Fibroblast of peridontal ligament (primary cell): ENCODE results near the gene COG5.
A peak's percentile ranks its signal among the peaks of the same experiment; 100 is the strongest.

Experiments used
- DNase-seq: peaks from one replicate; pipeline ENCODE4 v3.0.0-alpha.2; 2010; ENCODE audit errors: extremely low read depth

The COG5 gene

DNA sequence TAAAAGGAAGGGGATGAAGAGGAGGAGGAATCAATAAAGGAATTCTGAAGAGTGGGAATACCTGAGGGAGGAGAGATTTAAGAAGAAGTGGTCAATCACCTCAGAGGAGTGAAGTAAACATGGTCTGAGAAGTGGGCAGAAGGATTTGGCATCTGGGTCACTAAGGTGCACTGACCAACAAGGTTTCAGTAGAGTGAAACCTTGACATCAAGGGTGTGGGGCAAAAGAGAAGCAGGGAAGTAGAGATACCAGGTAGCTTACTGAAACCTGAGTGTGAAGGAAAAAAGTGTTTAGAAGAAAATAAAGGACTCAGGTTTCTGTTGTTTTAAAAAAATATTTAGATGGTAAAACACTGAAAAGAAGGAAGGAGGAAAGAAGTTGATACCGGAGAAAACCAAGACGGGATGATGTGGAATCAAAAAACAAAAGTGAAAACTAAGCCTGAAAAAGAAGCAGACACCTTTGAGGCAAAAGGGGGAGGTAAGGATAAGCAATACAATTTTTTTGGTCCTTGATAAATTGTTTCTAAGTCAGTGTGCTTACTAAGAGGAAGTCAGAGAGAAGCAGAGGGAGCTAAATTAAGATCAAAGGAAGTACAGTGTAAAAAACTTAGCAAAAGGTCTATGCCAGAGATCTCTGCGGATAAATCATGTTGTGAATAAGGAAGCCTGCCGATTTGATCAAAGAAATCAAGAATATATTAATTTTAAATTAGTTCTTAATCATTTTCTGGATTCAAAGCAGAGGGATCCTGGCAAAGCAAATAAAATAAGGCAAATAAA lies 231.0 kb downstream of the COG5 start:
- no peak for DNase-seq

DNA sequence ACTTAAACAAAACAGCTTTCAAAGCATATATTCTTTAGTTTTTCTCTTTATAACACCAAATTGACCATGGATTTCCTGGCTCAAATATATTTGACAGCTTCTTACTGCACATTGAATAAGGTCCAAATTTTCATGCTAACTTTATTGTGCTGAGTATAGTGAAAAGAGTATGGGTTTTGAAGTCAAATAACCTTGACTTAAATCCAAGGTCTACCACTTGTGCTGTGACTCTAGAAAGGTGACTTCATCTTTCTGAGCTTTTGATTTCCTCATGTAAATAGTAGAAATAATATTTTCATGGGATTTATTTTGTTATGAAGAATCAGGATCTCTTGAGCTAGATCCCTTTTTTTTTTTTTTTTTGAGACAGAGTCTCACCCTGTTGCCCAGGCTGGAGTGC lies 233.2 kb downstream of the COG5 start:
- no peak for DNase-seq

DNA sequence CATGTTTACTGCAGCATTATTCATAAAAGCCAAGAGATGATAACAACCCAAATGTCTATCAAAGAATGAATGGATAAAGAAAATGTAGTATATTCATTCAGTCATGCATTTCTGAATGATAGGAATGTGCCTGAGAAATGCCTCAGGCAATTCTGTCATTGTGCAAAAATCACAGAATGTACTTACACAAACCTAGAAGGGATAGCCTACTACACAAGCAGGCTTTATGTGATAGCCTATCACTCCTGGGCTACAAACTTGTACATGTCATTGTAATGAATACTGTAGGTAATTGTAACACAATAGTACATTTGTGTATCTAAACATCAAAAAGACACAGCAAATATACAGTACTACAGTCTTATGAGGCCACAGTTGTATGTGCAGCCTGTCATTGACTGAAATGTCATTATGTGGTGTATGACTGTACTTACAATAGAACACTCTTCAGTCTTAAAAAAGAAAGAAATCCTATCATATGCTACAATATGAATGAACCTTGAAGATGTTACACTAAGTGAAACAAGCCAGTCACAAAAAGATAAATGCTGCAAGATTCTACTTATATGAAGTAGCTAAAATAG lies 235.6 kb downstream of the COG5 start:
- peak; percentile 30 for DNase-seq

DNA sequence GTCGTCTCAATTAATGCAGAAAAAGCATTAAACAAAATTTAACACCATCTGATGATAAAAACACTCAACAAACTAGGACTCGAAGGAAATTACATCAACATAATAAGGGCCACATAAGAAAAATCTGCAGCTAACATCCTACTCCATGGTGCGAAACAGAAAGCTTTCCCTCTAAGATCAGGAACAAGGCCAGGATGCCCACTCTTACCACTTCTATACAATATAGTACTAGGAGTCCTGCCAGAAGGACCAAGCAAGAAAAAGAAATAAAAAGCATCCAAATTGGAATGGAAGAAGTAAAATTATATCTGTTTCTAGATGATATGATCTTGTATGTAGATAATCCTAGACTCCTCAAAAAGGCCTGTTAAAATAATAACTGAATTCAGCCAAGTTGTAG lies 237.7 kb downstream of the COG5 start:
- DNase-seq = no peak

DNA sequence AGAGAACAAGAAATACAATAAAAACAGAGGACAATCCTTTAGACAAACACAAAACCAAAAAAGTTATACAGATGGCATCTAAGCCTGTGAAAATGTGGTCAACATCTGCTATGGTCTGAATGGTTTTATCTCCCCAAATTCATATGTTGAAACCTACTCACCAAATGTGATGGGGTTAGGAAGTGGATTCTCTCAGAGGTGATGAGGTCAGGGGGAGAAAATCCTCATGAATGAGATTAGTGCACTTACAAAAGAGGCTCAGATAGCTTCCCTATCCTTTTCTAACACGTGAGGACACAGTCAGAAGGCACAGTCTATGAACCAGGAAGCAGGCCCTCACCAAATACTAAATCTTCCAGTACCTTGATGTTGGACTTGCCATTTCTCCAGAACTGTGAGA lies 241.7 kb downstream of the COG5 start:
- no peak for DNase-seq

DNA sequence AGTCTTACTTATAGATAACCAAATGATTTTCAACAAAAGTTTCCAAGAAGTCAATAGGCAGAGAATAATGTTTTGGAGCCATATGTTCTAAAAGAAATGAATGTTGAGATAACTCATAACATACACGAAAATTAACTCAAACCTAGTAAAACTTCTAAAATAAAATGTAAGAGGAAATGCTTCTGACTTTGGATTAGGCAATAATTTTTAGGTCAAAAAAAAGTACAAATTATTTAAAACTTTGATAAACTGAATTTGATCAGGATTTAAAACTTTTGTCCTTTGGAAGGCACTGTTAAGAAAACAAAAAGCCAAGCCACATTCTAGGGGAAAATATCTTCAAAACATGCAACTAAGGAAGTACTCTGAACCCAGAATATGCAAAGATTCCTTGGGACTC lies 242.1 kb downstream of the COG5 start:
- no peak for DNase-seq

DNA sequence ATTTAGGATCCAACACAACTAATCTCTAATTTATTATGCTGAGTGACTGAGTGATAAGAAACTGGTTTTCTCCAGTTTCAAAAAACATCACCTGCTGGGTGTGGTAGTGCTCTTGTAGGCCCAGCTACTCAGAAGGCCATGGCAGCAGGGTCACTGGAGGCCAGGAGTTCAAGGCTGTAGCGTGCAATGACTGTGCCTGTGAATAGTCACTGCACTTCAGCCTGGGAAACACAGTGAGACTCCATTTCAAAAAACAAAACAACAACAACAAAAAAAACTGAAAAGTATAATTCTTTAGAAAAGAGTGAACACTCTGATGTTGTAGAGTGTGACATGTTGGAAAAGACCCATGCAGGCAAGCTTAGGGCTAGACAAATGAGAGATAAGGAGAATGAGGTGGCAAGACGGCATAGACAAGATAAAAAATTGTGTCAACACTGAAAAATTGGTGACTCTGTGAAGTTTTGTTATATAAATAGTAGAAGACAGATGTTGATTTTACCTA lies 243.9 kb downstream of the COG5 start:
- no peak for DNase-seq

DNA sequence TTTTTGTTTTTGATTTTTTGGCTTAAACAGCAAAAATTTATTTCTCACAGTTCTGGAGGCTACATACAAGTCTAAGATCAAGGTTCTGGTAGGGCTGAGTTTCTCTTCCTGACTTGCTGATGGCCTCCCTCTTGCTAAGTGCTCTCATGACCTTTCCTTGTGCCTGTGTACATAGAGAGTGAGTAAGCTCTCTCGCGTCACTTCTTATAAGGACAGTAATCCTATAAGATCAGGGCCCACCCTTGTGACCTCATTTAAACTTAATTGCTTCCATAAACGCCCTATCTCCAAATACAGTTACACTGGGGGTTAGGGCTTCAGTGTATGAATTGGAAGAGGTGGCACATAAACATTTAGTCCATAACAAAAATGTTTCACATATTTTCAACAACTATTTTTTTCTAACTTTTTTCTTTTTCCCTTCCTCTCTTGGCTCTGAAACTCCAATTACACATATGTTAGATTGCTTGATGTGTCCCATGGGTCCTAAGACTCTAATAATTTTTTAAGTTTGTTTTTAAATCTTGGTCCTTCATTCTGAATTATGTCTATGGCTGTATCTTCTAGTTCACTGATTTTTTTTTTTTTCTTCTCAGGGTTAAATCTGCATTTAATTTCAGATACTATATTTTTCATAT lies 245.1 kb downstream of the COG5 start:
- DNase-seq = peak; percentile 67

DNA sequence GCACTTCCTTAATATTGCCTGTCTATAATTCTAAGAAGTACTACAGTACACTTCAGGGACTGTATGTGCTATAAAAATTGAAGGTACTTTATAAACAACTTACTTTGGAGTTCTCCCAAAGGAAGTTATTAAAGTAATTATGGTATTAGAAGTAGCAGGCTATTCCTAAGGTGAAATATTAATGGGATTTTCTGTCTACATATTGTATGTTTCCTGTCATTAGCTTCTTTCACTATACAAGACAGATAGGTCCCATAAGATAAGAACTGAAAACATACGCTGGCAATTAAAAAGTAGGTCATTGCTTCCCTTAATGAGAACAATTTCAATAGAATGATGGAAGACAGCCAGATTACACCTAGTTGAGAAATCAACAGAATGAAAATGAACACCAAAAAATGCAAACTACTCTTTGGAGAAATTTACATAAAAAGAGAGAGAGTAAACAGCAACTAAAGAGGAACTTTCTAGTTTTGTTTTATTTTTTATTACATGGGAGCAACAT lies 248.0 kb downstream of the COG5 start:
- DNase-seq = no peak

DNA sequence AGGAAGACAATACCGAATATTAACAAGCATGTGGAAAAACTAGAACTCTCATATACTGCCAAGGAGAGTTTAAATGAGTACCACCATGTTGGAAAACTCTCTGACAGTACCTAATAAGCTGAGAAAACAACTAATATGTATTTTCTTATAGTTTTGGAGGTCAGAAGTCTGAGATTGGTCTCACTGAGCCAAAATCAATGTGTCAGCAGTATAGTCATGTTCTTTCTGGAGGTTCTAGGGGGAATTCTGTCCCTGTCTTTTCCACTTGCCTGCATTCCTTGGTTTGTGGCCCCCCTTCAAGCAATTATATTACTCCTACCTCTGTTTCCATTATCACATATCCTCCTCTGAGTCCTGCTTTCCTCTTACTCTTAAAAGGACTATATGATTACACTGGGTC lies 250.4 kb downstream of the COG5 start:
- no peak for DNase-seq

DNA sequence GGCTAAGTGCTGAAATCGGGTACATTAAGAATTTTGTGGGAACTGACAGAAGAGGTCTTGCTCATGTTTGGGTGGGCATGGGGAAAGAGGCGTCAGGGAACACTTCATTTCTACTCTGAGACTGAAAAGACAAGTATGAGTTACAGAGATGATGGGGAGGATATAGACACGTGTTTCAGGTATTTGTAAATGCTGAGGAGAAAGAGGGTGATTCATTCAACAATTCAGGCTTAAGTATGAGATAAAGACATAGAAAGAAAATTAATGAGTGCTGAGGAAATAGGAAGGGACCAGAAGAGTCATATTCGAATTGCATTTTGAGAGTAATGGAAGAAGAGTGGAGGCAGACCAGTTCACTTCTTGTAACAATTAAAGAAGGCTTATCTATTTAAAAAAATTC lies 251.3 kb downstream of the COG5 start:
- no peak for DNase-seq

DNA sequence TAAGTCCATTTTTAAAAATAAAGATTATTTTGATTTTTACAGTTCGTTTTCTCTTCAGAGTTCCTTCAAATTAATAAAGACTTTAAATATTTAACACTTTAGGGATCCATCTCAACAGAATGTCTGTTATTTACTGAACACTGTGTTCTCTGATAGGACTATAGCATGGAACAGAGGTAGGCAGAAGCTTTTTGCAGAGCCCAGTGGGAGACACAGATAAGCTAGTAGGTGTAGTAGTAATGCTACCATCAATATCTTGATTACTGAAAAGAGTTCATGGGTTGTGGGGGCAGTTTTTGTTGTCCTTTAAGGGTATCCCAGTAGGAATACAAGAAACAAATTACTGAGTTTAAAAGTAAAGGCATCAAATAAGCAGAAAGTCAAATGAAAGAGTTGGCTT lies 254.4 kb downstream of the COG5 start:
- no peak for DNase-seq

DNA sequence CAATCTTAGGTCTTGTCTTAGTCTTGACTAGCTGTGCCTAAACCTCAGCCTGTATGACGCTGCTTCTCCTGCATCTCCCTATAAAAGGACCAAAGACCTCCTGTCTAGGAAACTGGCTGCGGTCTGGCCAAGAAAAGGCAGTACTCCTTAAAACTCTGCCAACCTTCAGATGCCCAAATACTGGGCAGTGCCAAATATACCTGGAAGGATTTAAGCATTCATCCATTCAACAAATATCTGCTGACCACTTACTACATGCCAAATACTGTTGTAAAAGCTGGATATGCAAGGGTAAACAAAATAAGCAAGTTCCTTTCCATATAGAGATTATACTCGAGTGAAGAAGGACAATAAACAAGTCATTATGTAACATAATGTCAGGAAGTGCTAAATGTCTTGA lies 259.1 kb downstream of the COG5 start:
- DNase-seq = no peak

DNA sequence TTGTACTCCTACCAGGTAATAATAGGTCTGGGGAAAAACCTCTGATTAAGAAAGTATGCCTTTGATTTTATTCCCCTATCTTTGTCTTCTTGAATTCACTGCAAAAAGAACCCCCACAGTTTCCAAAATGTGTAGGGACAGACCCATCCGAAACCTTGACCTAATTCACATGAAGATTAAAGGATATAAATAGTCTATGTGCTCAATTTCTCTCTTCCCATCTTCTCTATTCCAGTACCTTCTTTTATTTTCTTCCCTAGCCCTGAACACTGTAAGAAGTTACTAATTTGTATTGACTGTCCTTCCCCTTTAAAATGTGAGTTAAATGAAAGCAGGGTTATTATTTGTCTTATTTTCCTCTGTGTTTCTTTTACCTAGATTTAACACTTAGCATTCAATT lies 259.7 kb downstream of the COG5 start:
- DNase-seq = no peak

DNA sequence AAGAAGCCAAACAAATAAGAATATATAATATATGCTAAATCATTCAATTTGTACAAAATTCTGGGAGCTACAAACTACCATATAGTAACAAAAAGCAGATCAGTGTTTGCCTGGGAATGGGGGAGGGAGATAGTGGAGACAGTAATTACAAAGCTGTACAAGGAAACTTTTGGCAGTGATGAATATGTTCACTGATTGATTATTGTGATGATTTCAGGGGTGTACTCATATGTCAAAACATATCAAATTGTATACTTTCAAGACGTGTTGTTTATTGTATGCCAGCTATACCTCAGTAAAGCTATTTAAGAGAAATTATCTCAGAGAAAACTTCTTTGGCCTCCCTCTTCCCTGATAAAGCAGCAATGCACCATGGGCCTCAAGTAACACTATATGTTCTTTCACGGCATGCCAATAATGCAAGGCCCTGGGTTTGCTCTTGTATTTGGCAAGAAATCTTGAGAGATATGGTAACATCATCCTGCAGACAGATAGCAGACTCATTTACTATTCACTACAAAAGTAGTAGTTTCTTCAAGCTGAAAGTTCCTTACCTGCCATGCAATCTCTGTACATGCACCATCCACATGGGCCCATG lies 261.4 kb downstream of the COG5 start:
- DNase-seq = no peak

DNA sequence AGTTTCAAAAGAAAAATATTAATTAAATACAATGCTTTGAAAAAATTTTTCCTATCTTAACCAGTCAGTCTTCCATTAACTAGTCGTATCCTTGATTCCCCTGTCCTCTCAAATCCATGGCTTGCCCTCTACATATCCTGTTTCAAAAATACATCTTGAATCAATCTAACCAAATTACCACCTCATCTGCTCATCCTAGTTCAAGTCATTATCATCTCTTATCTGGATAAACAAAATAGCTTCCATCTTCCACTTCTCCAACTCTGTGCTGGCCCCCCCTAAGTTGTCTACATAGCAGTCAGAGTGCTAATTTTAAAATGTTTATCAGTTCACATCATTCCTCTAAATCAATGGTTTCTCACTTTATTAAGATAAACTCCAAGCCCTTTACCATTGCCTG lies 269.5 kb downstream of the COG5 start:
- DNase-seq = no peak

DNA sequence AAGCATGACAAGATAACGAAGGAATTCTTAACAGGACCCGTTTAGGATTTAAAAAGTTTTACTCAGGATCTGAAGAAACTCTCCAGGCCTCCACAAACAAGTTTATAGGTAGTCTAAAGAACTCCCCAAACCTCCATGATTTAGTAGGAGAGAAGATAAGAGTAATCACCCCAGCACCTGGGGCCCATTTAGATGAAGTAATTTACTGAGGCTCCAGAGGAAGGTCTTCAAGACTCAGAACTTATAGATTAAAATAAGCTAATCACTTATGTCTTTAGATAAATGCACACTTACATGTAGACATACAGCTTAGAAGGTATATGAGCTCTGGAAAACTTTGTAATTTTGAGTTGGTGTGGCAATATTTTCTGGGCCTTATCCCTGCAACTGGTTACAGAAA lies 271.1 kb downstream of the COG5 start:
- no peak for DNase-seq

DNA sequence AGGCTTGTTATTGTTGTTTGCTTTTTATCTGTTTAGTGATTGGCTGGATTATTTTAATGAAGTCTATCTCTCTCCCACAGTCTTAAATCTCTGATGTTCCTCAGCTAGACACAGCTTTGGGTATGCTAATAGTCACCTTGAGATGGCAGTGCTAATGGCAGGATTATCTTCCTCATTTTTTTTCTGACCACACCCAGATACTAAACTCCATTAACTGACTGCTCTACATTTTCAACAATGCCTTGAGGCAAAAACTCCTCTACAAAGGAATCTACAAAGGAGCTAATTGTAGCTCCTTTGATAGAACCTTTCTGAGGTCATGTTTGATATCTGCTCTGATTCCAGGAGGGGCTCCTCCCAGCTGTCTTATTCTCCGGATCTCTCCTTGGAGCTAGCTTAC lies 272.3 kb downstream of the COG5 start:
- no peak for DNase-seq

DNA sequence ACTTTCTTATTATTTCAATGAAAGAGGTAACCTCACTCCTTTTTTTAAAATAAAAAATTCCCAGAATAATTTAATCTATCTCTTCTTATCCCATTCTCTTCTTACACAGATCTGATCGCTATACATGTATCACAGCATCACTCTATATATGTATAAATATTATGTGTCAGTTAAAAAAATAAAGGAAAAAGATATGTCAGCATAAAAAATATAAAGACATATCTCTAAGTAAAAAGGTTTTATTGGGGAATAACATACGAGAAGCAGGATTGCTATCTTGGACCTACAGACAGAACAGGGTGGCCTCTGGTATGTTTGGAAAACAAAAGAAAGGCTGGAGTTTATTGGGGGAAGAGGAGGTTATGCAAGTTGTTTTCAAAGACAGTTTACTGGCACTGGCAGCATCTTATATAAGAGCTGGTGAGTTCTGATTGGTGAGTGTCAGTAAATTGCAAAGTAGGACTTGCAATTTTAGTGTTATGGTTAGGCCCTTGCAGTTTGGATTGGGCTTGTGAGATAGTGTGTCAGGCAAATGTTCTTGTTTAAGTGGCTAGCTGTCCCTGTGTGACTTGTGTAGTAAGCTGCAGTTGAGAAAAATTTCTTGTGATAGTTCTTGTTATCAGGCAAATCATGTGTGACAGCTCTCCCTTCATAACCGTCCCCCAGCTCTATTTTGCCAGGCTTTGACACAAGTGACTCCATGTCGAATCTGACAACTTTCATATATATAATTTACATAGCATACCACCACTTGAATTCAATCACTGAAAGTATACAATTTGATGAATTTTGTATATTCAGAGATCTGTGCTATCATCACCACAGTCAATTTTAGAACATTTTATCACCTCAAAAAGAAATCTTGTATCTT lies 276.7 kb downstream of the COG5 start:
- peak; percentile 31 for DNase-seq

DNA sequence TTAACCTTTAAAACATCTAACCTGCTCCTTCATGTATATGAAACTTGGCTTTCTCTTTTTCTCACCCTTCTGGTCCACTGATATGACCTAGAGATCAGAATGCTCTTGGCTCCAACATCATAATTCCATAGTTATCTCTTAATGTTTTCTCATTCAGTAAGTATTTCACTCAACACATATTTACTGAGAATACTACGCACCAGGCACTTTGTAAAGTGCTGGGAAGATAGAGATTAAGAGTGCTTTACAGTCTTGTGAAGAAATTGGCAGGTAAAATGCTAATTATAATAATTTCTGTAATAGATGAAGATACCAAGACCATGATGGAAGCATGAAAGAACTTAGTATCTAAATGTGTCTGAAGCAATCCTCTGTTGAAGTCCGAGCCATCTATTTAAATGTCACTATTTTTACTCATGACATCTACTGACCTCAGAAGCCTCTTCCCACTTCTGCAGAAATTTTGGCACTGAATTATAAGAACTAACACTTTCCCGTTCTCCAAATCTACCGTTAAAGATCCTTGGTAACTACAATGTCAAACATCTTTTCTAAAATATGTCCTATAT lies 278.7 kb downstream of the COG5 start:
- no peak for DNase-seq

DNA sequence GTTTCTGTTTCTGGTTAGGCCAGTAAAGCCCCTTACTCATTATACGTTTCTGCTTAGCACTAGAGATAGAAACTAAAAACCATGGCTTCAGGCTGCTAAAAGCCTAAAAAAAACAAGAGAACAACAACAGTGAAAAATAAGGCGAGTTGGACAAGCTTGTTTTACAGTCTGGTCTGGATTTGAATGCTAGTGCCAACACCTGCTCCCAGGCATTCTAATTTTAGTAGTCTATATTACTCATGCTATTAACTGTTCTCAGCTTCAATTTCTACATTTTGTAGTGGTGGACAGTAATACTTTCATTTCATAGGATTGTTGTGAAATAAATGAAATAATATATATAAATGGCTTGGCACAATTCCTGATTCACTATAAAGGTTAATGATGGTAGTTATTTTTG lies 286.4 kb downstream of the COG5 start:
- DNase-seq = peak; percentile 7
